Endothelial cell of umbilical vein (primary cell): ENCODE results near the gene HLX. TPM values are rescaled to one million over a fixed set of nuclear protein-coding genes. Genes with fewer than 3 reads are reported as not detected.
A peak's percentile ranks its signal among the peaks of the same experiment; 100 is the strongest.

Source experiments
- BruUV-seq: library from RNA; stranded (reverse); fragments of 400-500 nt; replicated peaks from 2 replicates; lab custom pipeline; 2021; lab: Mats Ljungman, UMichigan
- CTCF ChIA-PET: fragments of 300-600, 350-600 bp; sonication (Branson Sonifier 250); formaldehyde crosslinking; loops from one replicate; lab custom pipeline; 2021; ENCODE audit warnings: antibody characterized with exemption, inconsistent platforms; lab: Charles Lee
- POLR2A ChIA-PET: fragments of 300-600, 350-600 bp; sonication (Branson Sonifier 250); formaldehyde crosslinking; loops from one replicate; lab custom pipeline; 2021; ENCODE audit warnings: antibody characterized with exemption, inconsistent platforms; lab: Charles Lee
- DNase-seq: peaks from one replicate; pipeline ENCODE4 v3.0.0-alpha.2; 2011; ENCODE audit warnings: low read depth, low spot score
- FAIRE-seq: peaks from 2 replicates; lab custom pipeline; 2011; peaks lifted over from hg19 to GRCh38; lab: Jason Lieb, UNC
- H2AFZ ChIP-seq: 2 replicates; pipeline ENCODE4 v1.6.0; 2012; ENCODE audit warnings: low read depth, low read length, control low read depth, inconsistent platforms
- H3K27ac ChIP-seq: 2 replicates; pipeline ENCODE4 v1.5.1; 2011; ENCODE audit warnings: low read depth, mild to moderate bottlenecking, control low read depth, low read length, moderate library complexity; ENCODE audit not compliant: insufficient read depth
- H3K27me3 ChIP-seq, 2 experiments: 2 replicates each; pipeline versions ENCODE4 v1.6.0 to v1.6.1; 2011; ENCODE audit warnings: low read length in 2 of 2, mixed read lengths in 1 of 2; ENCODE audit not compliant: control insufficient read depth in 2 of 2, insufficient read depth in 2 of 2
- H3K36me3 ChIP-seq, 2 experiments: 2 replicates in 1 of 2; 3 replicates in 1 of 2; pipeline ENCODE4 v1.5.1; 2011; ENCODE audit warnings: low read length in 2 of 2, mild to moderate bottlenecking in 1 of 2, moderate library complexity in 1 of 2; ENCODE audit not compliant: control insufficient read depth in 2 of 2, insufficient read depth in 2 of 2; ENCODE audit errors: extremely low read depth in 1 of 2
- H3K4me1 ChIP-seq: 3 replicates; pipeline ENCODE4 v1.5.1; 2011; ENCODE audit warnings: mild to moderate bottlenecking, low read length; ENCODE audit not compliant: control insufficient read depth, insufficient read depth; ENCODE audit errors: extremely low read depth
- H3K4me2 ChIP-seq: 2 replicates; pipeline ENCODE4 v1.6.1; 2011; ENCODE audit warnings: low read length, control low read depth, mixed read lengths; ENCODE audit not compliant: insufficient read depth
- H3K4me3 ChIP-seq, 3 experiments: fragments of 200-600 bp in 1 of 3; sonication (generic), shearing (Covaris generic) in 1 of 3; replicated peaks in 1 of 3; 2 replicates each; pipeline ENCODE4 v1.5.1; 2011 to 2016; ENCODE audit warnings: control low read depth in 3 of 3, low read length in 3 of 3, mild to moderate bottlenecking in 2 of 3, inconsistent platforms in 1 of 3, low read depth in 1 of 3, moderate library complexity in 1 of 3; ENCODE audit not compliant: insufficient read depth in 1 of 3
- H3K79me2 ChIP-seq: 2 replicates; pipeline ENCODE4 v1.6.0; 2012; ENCODE audit warnings: low read length, inconsistent platforms; ENCODE audit not compliant: control insufficient read depth, insufficient read depth
- H3K9ac ChIP-seq: replicated peaks from 2 replicates; pipeline ENCODE3; 2011; ENCODE audit warnings: low read length, control low read depth; ENCODE audit not compliant: insufficient read depth; ENCODE audit errors: extremely low read depth
- H3K9me1 ChIP-seq: replicated peaks from 3 replicates; pipeline ENCODE4 v1.6.0; 2011; ENCODE audit warnings: mild to moderate bottlenecking, low read length; ENCODE audit not compliant: control insufficient read depth, insufficient read depth; ENCODE audit errors: extremely low read depth
- H3K9me3 ChIP-seq: replicated peaks from 2 replicates; pipeline ENCODE4 v1.5.1; 2012; ENCODE audit warnings: low read length, inconsistent platforms; ENCODE audit not compliant: control insufficient read depth, insufficient read depth
- H4K20me1 ChIP-seq: replicated peaks from 2 replicates; pipeline ENCODE3; 2011; ENCODE audit warnings: mild to moderate bottlenecking, low read length; ENCODE audit not compliant: control insufficient read depth, insufficient read depth; ENCODE audit errors: extremely low read depth
- EZH2 ChIP-seq: IDR thresholded peaks from 2 replicates; pipeline ENCODE4 v1.6.1; 2012; ENCODE audit warnings: borderline replicate concordance, low read depth, mild to moderate bottlenecking, moderate library complexity, low read length, inconsistent platforms; ENCODE audit not compliant: severe bottlenecking
- JUN ChIP-seq: IDR thresholded peaks from 2 replicates; pipeline ENCODE4 v1.6.1; 2011; ENCODE audit warnings: borderline replicate concordance, low read depth; ENCODE audit not compliant: insufficient read length, insufficient read depth
- dilution Hi-C: fragments of 300-500 bp; cut with MboI; formaldehyde crosslinking; loops from one replicate; pipeline ENCODE4 v1.15.0; 2019; ENCODE audit warnings: low sequenced_read_pairs; ENCODE audit not compliant: extremely low pct_ligation_motif_present
- intact Hi-C: fragments of 100-400 bp; cut with micrococcal nuclease; formaldehyde crosslinking; loops from one replicate; pipeline ENCODE4 v1.10.0; 2022
- polyA plus RNA-seq, 4 experiments: library from polyadenylated mRNA; depleted of rRNA in 3 of 4; stranded (reverse) in 3 of 4; unstranded in 1 of 4; fragments of >200 nt; gene quantifications; 2 replicates each; pipeline versions ENCODE4 v1.2.1 to v1.2.3, GENCODE V29; 2011 to 2012; ENCODE audit warnings: missing spikeins in 1 of 4
- total RNA-seq: library from RNA; stranded (reverse); gene quantifications from 2 replicates; pipeline ENCODE4 v1.2.3, GENCODE V29; 2021
- TF ChIP-seq, protein P1 (sequence below), 2 donors: IDR thresholded peaks; 1 replicate in 1 of 2; 2 replicates in 1 of 2; pipeline ENCODE4 v1.5.1; 2011; ENCODE audit warnings: low read length in 2 of 2, mild to moderate bottlenecking in 2 of 2, moderate library complexity in 2 of 2, control low read depth in 1 of 2, inconsistent platforms in 1 of 2, low read depth in 1 of 2; ENCODE audit not compliant: insufficient read depth in 1 of 2; ENCODE audit errors: extremely low read depth in 1 of 2

The HLX gene
- total and polyA plus RNA-seq, 2 donors (not counting 3 experiments of a cell fraction or from before 2014, with no cell fraction given) = 7.5 to 39.1 TPM

DNA sequence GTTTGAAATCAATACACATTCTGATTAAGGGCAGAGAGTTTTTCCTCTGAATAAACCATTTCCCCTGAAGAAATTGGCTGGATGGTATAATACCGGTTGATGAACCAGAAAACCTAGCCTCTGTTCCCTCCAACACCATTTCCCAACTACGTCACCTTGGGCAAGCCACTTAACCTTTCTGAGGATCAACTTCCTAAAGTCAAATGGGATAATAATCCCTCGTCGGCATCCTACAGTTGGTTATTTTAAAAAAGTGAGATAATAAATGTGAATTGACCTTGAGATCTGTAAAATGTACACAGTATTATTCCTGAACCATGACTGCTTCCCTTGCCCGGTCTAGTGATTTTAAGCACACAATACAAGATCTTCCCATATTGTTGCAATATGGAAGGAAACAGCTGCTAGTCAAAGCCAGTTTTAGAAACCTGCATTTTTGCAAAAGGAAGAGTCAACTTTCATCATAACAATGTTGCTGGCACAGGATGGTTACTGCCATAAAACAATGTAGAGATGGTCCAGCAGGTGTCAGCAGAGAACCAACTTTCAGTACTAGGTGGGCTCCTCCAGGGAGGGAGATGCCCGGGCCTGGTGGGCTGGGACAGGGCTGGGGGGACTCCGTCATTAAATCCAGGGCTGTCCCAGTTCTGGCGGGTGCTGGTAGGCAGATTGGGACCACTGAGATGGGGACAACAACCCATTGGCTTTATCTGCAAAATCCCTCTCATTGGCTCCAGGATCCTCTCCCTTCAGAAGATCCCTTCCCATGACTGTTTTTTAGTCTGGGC is 5.2 kb upstream of the HLX start:
- ChIA-PET POLR2A (no interaction called here), CTCF (interaction anchor here (0.7 to 8.1 kb wide), 13 partner anchors 11 to 1582 kb away, joined by 3 to 111 read pairs (median 5); no protein-coding TSS in a partner anchor)
- intact Hi-C loops (loop anchor here (1.0 to 2.0 kb wide), 7 partner anchors 64 to 1581 kb away; no protein-coding TSS in a partner anchor), dilution Hi-C loops (no loop called here)
- H3K9me3 ChIP-seq = no peaks in the 10 kb centered on the region
- DNase-seq (peak; percentile 93), FAIRE-seq (peak; percentile 83)
- no peak overlapping the region for H3K4me3 ChIP-seq
- H3K27me3 ChIP-seq = peaks cover 3 to 14% of the 10 kb centered on the region in 2 experiments
- H3K4me2 ChIP-seq = peak overlapping the region; percentile 1
- no TSS peak for BruUV-seq
- no peaks in the 10 kb centered on the region for H3K9me1 ChIP-seq
- peaks cover 37% of the 10 kb centered on the region for H3K4me1 ChIP-seq
- H3K9ac ChIP-seq = no peak overlapping the region
- TF ChIP-seq EZH2 (no peak), JUN (peak; percentile 33)
- TF ChIP-seq, protein P1, sequence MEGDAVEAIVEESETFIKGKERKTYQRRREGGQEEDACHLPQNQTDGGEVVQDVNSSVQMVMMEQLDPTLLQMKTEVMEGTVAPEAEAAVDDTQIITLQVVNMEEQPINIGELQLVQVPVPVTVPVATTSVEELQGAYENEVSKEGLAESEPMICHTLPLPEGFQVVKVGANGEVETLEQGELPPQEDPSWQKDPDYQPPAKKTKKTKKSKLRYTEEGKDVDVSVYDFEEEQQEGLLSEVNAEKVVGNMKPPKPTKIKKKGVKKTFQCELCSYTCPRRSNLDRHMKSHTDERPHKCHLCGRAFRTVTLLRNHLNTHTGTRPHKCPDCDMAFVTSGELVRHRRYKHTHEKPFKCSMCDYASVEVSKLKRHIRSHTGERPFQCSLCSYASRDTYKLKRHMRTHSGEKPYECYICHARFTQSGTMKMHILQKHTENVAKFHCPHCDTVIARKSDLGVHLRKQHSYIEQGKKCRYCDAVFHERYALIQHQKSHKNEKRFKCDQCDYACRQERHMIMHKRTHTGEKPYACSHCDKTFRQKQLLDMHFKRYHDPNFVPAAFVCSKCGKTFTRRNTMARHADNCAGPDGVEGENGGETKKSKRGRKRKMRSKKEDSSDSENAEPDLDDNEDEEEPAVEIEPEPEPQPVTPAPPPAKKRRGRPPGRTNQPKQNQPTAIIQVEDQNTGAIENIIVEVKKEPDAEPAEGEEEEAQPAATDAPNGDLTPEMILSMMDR (IDR thresholded peaks at IDR 0.05; ENCODE audit: extremely low read depth in 1 of 2, insufficient read depth in 1 of 2, low read depth in 1 of 2, low read length in 2 of 2) = peak; percentile 52 to 69
- H2AFZ ChIP-seq = no peak overlapping the region
- H3K27ac ChIP-seq = peak overlapping the region; percentile 0
- no peaks in the 10 kb centered on the region for H4K20me1 ChIP-seq
- H3K36me3 ChIP-seq = no peaks in the 10 kb centered on the region
- no peaks in the 10 kb centered on the region for H3K79me2 ChIP-seq
